NCI-H345 (cell line): ENCODE measurements around the gene C2CD4B.

Experiments used
- DNase-seq: peaks from one replicate; lab custom pipeline; 2025; lab: John Stamatoyannopoulos, UW

Gene C2CD4B

DNA sequence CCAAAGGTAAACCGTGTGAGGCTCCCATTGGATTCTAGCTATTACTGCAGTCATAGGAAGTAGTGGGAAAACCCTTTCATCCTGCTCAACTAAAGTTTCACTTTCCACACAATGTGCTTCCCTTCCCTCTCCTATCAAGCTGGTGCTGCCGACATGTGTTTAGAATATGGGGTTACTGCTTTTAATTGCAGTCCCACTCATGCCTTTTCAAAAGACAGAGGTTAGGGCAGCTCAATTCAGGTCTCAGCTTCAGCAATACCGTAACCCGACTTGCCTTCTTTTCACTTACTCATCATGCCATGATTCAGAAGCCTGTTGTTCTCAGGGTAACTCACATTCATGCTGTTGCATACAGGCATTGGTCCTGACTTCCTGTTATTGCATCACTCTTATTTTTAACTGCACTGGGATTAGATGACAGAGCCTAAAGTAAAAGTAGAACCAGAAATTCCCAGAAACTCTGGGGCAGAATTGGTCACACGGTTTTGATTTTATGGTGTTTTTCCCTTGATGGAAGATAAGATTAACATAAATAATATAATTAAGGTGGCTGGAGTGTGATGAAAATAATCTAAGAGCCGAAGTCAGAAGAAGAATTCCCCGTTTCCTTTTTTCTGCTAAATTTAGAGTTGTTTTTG, 45.7 kb downstream of the C2CD4B start:
- DNase-seq: no peak

DNA sequence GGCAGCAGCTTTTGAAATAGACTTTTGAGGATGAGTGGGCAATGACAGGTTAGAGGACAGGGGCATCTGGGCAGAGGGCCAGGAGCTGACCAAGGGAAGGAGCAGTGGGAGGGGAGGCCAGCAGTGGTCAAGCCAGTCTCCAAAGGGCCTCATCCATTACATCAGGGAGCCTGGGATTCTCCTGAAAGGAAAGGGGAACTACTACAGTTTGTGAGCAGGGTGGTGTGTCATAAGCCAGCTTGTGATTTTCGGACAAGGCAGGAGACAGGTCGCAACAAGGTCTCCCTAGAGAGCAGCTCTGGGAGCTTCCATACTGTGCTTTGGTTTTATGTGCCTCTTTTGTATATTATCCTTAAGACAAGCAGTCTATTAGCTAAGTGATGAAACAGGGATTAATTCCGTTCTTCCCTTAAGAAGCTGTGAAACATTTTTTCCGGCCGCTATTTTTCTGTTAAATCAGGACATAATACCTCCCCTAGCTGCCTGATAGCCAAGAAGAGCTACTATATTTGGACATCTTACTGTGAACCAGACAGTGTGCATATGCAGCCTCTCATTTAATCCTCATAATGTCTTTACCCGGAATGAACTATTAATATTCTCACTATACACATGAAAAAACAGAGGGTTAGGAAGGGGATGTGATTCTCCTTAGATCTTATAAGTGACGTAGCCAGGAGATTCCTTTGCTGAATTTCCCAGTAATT, 46.4 kb downstream of the C2CD4B start:
- DNase-seq: no peak

DNA sequence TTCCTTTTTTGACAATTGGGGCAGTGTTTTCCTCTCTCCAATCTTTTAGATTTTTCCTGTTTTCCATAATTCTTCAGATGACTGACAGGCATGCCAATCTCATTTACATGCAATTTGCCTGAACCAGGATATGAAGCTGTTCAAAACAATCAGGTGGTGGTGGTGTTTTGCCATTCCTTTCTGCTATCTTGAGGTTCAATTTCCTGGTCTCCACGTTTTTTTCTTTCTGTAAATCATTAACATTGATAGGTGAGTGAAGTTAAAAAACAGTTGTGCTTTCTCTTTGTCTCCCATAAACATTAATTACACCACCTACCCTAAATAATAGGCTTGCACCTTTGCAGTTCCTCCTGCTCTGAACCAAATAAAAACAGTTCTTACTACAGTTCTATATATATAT, 49.2 kb downstream of the C2CD4B start:
- no peak for DNase-seq
